GM19372 (cell line): ENCODE results near the gene TEAD3.

Source experiments
- ATAC-seq: cut with Tn5 transposase; IDR thresholded peaks from one replicate; pipeline ENCODE4 v1.9.1; 2021; ENCODE audit warnings: mild to moderate bottlenecking, low read depth, moderate library complexity; ENCODE audit not compliant: unreplicated experiment

The TEAD3 gene

DNA sequence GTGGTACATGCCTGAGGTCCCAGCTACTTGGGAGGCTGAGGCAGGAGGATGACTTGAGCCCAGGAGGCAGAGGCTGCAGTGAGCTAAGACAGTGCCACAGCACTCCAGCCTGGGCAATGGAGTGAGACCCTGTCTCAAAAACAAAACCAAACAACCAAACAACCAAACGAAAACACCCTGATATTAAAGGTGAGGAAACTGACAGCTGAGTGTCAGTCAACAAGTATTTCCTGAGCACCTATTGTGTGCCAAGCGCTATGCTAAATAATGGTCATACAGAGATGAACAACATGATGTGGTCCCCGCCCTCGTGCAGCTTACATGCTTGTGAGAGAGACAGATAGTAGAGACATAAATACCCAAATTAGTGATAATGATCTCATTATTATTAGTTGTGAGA is 17.7 kb upstream of the TEAD3 start:
- ATAC-seq = no peak

- no peak for ATAC-seq
Observed at GRCh38 chr6:35512740-35513139, 15.9 kb upstream of the TEAD3 start, which contains the start of gene TULP1. TULP1 (minus strand) TSS chr6:35512896; CDS start chr6:35512858, 38 bp downstream.

DNA sequence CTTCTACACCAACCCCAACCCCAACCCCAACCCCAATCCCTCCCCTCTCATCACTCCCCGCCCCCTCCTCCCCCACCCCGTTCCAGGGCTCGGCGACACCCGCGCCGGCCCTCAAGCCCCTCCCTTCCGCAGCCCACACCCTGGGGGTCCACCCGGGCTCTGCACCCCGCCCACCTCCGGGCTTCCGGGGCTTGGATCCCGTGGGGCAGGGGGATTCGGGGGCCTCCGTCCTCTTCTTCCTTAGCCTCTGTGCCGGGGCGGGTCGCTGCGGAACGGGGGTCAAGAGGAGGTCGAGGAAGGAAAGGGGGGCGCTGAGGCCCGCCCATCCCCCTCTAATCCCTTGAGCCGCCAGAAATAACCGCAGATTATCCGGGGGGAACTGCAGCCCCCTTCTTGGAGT is 15.1 kb upstream of the TEAD3 start:
- ATAC-seq = no peak

- no peak for ATAC-seq
Observed at GRCh38 chr6:35511562-35511941, 14.7 kb upstream of the TEAD3 start.

GRCh38 chr6:35510916-35511561 is 14.2 kb upstream of the TEAD3 start:
- ATAC-seq = no peak

DNA sequence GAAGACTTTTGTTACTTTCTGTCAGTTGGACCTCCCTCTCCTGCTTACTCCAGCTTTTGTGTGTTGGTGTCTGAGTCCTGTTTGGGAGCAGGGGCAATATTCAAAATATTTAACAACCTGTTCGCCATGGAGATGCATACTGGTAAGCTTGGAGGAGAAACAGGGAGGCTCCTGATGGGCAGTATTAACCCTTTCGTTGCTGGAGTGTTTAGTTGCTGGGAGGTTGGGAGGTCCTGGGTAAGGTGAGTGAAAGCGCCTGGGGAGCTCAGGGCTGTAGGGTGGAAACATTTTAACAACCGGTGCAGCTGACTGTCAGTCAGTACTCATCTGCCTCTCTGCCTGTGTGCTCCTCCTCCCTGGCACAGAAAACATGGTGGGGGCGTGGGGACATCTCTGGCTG is 11.7 kb upstream of the TEAD3 start:
- ATAC-seq = no peak

DNA sequence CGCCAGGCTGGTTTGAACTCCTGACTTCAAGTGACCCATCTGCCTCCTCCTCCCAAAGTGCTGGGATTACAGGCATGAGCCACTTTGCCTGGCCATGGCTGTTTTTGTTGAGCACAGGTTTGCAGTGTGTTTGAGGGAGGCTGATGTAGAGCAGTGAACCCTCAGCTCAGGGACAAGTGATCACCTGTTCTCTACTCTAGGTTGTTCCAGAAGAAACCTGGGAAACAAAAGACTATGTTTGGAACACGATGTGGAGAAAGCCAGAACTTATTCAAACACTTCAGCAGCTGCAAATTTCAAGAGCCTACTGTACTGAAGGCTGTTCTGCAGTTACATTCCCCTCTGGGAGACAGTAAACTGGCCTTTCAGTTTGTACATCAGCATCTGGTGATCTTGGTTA is 11.1 kb upstream of the TEAD3 start:
- no peak for ATAC-seq

DNA sequence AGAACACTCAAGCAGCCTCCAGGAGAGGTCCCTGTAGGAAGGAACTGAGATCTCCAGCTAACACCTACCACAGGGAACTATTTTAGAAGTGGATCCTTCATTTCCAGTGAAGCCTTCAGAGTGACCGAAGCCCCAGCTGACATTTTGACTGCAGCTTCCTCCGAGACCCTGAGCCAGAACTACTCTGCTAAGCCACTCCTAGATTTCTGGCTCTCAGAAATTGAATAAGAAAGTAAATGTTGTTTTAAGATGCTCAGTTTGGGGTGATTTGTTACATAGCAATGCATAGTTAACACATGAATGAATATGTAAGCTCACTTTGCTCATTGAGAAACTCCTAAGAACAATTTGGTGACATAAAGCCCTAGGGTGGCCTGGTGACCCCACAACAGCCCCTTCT is 10.3 kb upstream of the TEAD3 start:
- ATAC-seq = no peak

DNA sequence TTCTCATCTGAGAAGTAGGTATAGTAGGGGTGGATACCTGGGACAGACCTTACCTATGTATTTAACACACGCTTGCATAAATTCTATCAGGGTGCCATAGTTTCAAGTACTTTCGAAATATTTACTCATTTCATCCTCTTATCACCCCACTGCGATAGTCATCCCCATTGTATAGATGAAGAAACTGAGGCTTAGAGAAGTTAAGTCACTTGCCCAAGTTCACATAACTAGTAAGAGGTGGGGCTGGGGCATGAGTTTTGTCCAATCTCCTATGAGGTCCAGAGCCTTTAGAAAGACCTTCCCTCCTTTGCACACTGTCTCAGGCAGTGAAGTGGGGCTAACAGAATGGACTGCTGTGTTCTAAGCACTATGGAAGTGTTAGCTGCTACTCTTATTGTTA is 9.7 kb upstream of the TEAD3 start:
- ATAC-seq = no peak

DNA sequence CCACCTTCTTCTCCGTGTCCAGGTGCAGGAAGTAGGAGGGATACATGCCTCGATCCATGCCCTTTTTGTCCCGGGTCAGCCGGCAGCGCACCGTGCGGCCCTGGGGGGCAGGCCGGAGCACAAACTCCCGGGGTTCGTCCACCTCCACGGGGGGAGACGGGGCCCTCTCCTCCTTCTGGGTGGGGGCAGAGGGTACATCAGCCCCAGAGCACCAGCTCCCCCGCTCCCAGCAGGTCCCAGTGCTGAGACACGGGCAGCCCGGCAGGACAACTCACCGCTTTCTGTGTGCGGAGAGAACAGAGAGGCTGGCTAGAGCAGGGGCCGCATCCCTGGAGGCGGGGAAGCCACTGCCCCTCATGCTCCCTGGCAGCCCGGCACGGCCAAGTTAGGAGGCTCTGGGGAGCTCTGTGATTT is 9.1 kb upstream of the TEAD3 start:
- ATAC-seq = no peak

DNA sequence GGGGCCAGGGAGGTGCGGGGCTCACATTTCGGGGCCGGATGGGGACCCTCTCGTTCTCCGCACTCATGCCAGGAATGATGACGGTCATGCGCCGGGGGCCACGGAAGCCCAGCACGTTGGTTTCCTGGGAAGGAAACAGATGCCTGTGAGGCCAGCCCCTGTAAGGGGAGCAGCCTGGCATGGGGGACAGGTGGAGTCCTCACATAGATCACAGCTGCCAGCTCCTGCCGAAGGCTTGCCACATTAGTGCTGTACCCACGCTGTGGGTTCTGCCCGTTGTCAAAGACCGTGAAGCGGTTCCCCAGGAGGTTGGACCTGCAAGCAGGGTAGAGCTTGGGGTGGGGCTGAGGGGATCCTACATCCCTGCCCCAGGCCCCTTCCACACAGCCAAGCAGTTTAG is 6.7 kb upstream of the TEAD3 start:
- no peak for ATAC-seq

DNA sequence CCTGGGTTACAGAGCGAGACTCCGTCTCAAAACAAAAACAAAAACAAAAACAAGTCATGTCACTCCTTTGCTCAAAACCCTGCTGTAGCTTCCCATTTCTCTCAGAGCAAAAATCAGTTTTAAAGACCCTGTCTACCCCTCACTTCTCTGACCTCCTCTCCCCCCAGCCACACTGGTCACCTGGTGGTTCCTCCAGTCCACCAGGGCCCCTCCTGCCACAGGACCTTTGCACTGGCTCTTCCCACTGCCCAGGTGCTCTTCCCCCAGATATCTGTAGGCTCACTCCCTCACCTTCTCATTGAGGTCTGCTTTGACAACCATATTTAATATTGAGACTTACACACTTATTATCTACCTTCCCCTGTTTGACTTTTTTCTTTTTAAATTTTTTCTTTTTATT is 4.9 kb upstream of the TEAD3 start:
- no peak for ATAC-seq

- no peak for ATAC-seq
Observed at GRCh38 chr6:35500782-35501181, 3.9 kb upstream of the TEAD3 start.

DNA sequence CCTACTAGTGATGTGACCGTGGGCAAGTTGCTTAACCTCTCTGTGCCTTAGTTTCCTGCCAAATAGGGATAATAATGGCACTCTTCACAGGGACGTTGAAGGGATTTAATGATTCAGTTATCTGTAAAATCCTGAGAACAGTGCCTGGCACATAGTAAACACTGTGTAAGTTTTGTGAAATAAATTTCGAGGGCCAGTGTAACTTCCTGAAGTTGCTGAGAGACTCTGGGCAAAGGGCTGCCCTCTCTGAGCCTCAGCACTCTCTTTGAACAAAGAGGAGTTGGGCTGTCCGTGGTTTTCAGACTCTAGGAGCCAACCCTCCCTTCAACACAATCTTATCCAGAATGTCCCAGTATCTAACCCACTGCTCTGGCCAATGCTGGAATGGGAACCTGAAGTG is 2.5 kb upstream of the TEAD3 start:
- no peak for ATAC-seq

- ATAC-seq = no peak
Observed at GRCh38 chr6:35498422-35499067, 1.7 kb upstream of the TEAD3 start.

DNA sequence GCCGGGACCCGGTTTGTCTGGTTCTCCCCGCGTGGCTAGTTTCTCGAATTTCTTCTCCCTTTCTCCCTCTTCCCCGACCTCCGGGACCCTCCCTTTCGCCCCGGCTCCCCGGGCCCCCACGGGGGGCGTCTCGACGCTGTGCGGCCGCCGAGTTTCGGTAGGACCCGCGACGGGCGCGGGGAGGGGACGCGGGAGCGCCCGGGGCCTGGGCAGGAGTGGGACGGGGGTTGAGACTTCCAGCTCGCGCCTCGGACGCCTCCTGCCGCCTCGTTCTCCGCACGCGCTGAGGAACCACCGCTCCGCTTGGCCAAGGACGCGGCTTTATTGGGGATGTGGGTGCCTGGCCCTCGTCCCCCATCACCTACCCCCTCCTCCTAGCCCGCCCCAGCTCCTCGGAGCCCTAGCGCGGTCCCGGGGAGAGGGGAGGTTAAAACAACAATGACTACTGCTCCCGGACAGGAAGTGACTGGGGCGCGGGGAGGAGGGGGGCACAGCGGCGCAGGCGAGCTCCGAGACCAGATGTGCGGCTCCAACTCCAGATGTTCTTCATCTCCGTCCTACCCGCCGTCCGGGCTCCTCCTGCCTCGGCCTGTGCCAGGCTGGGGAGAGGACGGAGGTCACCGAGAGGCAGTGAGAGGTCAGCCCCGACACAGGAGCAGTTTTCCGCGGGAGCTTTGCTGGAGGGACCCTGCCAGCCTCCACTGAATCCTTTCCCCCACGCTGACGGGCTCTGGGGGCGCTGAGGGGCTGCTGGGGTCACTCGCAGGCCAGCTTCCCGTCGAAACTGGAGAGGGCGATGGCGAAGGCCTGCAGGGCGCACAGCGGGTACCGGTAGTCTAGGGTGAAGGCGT is 917 bp upstream of the TEAD3 start:
- no peak for ATAC-seq

GRCh38 chr6:35496036-35496840 is 641 bp downstream of the TEAD3 start:
- no peak for ATAC-seq

DNA sequence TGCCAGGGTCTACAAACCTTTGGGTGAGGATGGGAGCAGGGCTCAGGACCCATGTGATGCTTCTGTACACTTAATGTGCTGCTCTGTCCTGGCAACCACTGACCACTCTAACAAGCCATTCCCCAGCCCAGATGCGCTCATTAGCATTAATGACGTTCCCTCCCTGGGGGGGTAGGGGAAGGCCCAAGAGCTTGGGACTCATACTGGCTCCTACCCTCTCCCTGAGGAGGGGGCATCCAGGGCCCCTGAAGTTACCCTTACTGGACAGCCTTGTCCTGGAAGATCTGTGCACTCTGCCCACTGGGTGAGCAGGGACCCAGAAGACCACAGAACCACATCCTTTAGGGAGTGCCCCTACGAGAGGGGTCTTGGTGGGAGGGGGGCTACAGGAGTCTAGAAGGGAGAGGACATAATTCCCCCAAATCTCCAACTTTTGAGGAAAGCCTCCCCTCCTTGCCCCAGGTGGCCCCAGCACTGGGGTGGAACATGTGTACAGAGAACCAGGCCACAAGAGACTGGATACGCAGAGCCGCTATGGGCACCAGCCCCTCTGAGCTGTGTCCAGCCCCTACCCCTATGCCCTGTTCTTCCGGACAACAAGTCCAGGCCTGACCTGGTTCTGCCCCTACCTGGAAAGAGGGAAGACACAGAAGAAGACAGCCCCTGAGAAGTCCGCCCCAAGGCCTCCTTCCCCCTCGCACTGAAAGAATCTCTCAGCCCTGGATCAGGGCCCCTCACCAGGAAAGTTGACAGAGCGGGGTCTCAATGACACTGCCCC is 1.4 kb downstream of the TEAD3 start:
- ATAC-seq = no peak

GRCh38 chr6:35494161-35494563 is 2.7 kb downstream of the TEAD3 start:
- ATAC-seq = no peak
